GM21515 (cell line): ENCODE measurements around the gene SF1.

Source experiments
- ATAC-seq: cut with Tn5 transposase; IDR thresholded peaks from one replicate; pipeline ENCODE4 v1.9.1; 2021; ENCODE audit not compliant: unreplicated experiment

The SF1 gene

DNA sequence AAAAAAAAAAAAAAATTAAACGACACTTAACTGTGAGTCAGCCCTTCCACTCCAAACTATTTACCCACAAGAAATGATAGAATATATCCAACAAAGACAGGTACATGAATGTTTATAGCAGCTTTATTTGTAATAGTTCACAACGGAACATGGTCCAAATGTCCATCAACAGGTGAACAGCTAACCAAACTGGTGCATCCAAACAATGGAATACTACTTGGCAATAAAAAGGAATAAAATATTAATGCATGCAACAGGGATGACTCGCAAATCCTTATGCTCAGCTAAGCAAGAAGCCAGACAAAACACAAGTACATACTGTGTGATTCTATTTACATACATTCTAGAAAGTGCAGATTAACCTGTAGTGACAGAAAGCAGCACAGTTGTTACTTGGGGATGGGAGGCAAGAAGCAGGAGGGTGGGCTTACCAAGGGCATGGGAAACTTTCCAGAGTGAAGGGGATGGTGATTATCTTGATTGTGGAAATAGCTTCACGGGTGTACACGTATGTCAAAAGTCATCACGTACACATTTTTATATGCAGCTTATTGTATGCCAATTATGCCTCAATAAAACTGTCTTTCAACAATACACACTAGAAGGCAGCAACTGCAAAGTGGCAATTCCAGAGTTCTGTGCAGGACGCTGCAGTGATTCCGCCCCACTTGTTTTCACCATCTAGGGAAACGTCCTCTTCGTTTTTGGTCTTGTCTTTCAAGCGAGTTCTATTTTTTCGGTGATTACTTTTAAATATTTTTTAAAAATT lies 6.7 kb upstream of the SF1 start:
- ATAC-seq, result no peak

DNA sequence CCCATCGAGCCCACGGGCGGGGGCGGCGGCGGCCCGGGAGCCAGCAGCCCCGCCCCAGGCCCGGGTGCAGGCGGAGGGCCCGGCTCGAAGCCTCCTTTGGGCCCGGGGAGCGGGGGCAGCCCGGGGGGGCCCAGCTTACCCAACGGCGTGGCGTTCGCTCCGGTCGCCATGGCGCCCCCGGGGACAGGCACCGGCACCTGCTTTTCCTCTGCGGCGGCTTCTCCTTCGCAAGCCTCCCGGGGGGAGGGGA lies 194 bp downstream of the SF1 start:
- no peak for ATAC-seq

DNA sequence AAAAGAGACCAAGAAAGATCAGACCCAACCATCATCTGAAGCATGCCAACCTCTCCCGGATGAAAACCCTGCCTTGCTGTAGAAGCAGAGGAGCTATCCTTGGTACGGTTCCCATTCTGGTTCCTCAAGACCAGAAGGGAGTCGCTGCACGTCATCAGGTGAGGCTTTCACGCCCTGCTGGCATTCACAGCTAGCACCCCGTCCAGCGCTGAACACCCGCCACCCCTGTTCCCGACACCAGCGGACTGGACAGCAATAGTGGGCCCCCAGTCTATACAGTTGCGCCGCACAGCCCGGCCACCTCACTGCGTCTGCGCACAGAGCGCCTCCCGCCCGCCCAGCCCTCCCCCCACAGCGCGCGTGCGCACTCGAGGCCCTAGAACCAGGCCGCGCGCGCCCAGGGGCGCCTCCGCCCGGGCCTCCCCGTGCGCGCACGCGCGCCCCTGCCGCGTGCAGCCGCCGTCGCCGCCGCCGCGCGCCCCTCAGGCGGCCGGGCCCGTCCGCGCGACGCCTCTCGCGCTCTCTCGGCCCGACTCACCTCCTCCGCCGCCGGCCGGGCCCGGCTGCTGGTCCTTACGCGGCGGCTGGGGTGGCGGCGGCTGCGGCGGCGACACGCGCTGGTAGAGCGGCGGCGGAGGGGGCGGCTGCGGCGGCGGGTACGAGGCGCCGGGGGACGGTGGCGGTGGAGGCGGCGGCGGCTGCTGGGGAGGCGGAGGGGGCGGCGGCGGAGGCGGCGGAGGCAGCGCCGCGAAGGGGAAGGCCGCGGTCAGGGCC lies 706 bp downstream of the SF1 start:
- no peak for ATAC-seq

DNA sequence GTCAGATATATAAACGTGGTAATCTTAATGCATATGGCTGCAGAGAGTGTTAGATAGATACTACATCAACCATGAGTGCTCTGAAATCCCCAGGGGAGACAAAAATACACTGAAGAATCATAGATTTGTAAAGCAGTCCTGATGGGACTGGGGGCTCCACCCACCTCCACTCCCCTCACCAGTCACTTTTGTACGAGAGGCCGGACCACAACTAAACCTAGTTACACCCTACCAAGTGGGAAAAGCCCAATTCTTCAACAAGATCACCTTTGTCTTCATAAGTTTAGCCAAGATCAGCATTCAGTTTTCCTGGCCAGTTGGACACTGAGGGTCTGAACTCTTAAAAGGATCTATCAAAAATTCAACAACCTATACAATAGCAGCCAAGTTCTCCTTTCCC lies 1.5 kb downstream of the SF1 start:
- no peak for ATAC-seq

DNA sequence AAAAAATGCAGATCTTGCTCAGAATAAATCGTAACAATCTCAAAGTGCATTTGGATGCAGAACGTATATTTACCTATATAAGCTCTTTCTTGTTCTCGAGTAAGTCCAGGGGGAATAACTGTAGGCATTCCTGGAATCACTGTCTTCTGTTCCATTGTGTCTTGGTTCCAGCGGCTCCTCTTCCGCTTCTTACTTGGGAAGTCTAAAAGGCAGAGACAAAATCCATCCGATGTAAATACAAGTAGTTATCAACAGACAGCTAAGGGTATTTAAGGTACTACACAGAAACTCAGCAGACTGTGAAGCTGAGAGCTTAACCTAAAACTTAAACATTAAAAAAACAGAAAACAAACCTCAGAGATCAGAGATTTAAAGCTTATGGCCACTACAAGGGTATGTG lies 1.9 kb downstream of the SF1 start:
- ATAC-seq, result no peak

DNA sequence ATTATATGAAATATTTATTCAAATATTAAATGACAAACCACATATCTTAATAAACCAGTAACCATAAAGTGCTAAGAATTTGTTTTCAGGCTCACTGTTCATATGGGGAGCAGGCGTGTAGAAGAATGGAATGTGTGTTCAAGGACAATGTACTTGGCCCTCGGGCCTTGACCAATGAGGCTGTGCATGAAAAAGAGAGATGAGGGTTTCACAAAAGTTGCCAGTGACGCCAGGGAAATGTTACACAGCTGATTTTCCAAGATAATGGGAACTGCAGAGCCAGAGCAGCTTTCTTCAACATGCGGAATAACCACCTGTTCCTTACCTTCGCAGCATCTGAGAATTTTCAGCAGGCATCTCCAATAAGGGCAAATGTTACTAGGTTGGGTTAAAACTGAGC lies 4.2 kb downstream of the SF1 start:
- no peak for ATAC-seq

DNA sequence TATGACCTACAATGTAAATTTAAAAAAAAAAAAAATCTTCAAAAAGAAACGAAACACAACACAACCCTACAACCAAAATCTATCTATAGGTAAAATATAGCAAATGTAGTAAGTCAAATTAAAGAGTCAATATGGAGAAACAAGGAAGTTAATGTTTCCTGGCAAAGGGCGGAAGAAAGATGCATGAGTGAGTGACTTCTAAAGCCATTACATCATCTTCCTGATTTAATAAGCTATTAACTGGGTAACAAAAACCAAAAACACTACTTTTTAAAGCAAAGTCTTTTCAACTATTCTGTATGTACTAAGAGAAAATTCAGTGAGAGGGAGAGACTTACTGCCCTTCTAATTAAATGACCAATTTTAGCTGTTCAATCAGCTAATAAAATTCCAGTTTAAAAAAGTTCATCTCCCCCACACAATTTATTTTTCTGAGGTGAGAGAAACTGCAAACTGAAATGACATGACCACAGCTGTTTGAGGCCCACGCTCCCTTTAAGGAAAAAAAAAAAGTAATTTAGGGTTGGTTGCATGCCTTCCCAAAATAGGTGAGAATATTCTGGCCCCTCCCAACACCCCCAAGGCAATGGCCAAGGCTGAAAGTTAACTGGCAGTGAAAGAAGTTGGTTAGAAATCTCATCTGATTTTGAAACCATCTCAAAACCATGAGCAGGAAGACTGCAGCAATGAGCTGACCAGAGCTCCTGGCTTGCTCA lies 5.9 kb downstream of the SF1 start:
- ATAC-seq, result no peak

DNA sequence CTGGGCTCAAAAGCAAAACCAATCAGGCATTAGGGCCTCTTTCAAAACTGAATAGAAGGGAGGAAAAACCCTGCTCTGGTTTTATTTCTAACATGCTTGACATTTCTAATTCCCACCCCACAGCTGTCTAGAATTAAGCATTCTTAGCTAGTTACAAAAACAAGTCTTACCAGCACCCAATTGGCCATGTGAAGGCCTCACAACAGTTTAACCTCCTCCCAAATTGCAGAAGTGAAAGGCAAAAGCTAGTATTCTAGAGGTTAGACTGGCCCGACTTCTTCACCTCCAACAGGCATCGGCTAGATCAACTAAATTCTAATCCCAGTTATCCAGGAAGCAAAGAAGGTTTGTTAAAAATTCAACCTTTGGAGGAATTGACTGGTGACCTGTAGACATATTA lies 6.5 kb downstream of the SF1 start:
- no peak for ATAC-seq

DNA sequence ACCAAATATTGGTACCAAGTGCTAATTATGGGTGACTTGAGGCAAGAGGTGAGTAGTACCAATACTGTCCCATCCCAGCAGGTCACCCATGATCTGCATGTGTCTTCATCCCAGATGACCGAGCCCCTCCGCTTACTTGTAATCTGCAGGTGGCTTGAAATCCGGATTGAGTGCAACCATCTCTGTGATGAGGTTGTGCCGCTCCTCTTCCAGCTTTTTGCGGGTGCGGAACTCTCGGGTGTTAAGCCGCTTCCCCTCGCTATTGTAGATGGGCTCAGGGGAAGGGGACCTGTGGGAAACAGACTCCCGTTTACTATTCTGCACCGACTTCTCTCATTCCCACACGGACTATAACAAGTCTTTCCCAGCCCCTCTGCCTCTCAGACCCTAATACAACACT lies 8.2 kb downstream of the SF1 start:
- ATAC-seq, result no peak

DNA sequence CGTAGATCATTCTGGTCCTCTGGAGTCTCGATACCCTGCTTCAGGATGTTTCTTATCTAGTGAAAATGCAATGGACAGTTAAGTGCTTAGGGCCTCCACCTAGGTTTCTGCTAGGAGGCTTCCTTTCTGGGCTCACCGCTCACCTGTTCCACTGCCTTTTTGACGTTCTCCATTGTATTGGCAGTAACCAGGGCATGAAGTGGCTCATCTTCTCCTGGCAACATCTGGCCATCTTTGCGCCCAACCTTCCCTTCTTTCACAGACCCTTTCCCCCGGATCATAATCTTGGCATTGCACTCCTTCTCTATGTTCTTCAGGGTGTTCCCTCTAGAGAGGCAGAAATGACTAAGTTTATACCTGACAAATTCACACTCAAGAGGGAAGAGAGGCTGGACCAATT lies 9.1 kb downstream of the SF1 start:
- no peak for ATAC-seq

DNA sequence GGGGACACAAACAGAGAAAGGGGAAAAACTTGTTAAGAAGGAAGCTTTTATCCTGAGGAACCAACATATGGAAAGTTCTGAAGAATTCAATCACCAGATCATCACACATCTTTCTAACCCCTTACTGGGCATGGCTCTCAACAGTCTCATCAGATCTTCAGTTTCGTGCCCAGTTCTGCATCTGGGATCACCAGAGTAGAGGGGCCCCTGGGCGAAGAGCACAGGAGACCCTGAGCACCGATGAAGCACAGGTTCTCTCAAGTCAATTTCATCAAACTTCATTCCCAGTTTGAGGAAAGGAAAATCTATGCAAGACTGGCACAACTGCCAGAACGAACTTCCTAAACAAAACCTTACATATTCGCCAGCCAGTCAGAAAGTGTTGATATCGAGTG lies 10.0 kb downstream of the SF1 start:
- no peak for ATAC-seq

DNA sequence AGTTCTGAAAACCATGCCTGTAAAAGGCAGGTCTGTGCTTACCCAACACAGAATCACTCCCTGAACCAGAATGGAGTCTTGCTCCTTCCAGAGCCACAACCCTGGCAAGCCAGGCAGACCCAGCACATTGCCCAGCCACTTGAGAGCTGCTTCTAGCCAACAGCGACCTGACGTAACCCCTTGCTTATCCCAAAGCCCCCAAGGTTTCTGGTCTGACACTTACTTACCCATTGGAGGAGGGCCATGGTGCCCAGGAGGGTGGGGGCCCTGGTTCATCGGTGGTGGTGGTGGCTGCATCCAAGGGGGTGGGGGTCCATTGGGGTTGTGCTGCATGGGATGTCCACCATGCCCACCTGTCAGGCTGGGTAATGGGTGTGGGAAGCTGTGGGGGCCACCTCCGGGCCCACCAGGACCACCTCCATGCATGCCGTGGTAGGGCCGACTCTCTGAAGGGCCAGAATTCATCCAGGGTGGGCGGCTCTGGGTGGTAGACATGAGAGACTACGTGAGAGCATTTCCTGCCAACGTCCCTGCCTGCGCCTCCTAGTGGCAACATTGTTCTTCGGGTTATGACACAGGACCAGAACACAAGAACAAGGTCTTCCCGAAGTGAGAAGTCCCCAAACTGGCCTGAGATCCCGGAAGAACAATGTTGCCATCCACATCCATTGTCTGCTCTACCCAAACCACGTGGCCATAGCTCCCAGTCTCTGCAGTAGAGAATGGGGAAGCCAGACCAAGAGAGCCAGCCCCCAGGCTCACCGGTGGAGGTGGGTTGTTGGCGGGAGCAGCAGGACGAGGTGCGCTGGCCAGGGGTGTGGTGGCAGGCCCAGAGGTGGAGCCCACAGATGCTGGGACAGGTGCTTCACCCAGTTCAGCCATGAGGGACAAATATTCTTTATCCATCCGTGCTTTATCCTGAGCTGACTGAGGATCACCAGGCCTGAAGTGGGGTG lies 10.7 kb downstream of the SF1 start:
- no peak for ATAC-seq

DNA sequence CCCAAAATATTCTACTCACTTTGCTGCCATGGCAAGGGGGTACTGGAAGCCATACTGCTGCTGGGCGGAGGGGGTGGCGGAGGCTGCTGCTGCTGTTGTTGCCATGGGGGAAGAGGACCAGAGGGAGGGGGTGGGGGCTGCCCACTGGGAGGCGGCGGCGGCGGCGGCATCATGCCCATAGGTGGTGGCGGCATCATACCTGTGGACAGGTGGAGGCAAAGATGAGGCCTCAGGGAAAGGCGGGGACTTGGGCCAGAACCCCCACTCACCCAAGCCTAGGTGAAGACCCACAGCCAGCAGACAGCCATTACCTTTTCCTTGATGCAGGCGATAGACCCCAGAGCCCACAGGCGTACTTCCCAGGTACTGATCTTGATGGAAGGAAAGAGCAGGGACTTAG lies 11.5 kb downstream of the SF1 start:
- ATAC-seq, result no peak

DNA sequence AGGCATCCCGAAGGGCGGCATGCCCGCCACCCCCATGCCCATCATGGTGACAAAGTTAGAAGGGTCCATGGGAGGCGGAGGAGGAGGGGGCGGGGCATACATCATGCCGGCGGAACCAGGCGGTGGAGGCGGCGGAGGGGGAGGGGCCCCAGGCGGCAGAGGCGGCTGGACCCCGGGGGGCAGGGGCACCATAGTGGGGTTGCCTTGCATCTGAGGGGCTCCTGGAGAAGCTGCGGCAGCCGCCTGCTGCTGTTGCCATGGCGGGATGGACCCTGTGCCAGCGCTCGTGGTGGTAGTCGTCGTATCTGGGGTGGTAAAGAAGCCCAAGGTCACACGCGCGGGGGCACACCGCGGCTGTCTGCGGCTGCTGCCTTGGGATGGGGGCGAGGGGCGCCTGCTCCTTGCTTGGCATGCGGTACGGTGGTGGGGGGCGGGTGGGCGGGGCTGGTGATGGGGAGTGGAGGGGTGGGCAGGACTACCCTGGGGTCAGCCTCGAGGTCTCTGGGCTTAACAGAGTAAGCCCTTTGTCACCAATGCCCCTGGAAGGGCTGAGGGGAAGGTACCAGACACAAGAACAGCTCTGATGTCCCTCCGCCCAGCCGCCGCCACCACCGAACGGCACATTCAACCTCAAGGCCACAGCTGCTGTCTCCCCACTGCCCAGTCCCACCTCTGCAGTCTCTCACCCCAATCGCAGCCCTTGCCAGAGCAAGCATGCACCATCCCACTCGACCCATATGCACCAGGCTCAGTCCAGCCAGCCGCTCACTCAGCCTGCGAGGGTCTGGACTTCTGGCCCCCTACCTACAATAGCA lies 12.3 kb downstream of the SF1 start:
- ATAC-seq, result no peak

DNA sequence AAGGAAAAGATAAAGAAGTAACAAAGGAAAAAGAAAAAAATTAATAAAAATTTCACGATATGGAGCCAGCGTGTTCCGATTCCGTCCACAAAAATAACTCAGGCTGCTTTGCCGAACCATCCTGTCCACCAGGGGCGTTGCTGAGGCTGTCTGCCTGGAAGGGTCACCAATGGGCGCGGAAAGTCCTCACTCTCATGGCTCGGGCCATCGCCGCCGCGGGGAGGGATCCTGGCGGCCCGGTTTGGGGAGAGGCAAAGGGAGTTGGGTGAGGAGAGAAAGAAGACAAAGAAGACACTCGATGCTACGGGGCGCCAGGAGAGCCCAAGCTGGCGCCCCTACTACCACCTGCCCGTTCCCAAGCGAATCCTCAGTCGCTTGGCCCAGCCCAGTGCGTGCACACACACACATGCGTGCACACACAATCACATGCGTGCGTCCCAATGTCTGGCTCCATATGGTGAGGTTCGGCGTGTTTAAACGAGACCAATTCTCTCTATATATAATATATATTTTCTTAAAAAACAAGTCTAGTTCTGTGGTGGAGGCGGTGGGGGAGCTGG lies 13.0 kb downstream of the SF1 start:
- no peak for ATAC-seq

DNA sequence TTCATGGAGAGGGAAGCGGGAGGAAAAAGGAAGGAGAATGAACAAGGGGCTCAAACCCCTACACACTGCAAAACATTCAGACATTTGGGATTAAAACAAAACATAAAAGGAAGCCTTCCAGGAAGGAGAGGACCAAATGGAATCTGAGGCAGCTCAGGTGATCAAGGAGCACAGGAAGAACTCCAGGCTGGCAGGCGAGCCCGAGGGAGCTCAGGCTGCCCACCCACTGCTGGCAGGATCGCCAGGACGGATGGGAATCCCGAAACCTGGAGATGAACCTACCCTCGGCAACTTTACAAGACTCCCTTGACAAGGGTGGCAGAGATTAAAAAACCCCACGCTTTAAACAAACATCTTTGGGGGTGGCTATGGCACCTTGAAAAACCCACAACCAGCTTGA lies 13.6 kb downstream of the SF1 start:
- ATAC-seq, result no peak

DNA sequence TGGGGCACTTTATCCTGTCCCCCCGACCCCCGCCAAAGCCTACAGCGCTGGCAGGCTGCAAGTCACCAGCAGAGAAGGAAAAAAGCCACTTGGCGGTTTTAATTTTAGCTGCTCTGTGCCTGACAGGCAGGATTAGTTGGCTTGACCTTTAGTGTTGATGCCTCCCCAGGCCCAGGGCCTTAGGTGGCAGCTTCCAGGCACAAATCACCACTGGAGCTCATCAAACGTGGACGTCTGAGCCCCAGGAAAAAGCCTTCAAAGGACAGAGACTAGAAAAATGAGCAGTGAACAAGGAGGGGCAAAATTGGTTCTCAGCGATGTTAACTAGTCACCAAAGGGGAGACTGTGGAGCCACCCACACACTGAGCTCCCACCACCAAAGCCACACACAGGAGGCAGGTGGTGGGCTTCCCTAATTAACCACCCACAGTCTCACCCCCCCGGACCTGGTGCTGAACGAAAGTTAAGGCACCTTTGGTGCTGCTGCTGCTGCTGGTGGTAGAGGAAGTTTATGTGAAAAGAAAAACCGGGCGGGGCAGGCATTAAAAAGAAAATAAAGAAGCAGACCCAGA lies 14.2 kb downstream of the SF1 start:
- ATAC-seq, result no peak

DNA sequence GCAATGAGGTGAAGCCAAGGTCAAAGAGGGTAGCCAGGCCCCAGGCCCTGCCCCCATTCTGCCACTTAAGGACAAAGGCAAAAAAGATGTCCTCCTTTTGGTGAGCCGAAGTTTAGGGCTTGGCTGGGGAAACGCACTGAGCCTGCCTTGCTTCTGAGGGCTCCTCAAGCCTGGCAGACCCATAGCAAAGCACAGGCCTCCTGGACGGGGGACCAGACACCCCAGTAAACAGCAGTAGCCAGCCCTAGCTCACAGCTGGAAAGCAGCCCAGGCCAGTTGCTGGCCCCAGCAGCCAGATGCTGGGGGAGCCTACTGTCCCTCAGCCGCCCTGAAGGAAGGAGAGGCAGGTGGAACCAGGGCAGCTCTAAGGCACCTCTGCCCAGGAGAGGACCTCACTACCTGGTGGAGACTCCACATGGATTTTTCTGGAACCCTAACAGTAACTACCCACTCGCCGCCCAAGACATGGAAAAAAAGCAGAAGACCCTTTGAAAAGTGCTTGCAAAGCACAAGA lies 14.8 kb downstream of the SF1 start:
- ATAC-seq, result no peak

DNA sequence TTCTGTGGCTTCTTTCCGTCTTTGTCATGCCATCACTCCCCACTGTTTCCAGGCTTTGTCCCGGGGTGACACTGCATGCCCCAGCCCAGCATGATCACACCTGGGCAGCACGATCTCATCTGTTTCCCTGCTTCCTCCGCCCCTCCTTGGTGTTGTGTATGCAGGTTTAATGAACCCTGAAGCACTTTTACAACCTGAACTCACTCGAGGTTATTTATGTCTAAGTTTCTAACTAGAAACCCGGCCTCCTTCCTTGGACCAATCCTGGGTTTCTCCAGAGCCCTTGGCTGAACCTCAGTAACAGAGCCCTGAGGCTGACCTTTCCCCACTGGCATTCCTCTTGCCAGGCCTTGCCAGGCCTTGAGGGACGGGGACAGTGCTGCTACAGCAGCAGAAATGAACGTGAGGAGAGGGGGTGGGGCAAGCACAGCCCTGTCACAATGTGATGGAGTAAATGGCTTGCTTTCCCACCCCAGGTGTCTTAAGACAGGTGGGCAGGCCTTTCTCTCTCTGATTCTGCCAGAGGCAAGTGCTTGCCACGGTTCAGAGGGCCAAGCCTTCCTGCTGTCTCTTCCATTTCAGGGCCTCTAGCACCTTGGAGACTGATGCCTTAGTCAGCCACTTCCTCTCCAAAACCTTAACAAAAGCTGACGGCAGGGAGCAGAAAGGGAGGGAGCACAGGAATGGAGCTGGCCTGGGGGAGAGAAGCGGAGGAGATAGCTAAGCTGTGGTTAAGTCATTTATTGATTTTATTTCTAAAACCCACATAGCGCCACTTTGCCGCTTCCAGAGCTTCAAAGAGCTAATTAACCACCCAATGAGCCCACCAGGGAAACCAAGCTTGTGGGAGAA lies 15.4 kb downstream of the SF1 start:
- ATAC-seq, result no peak
